Gastroesophageal sphincter (tissue), 3 donors: Measurements from ENCODE around the gene ROPN1B.

Experiments used
- EP300 ChIP-seq: sonication (generic); formaldehyde crosslinking; IDR thresholded peaks from one replicate; pipeline ENCODE4 v1.6.1; 2017; ENCODE audit warnings: antibody characterized with exemption, mild to moderate bottlenecking
- POLR2AphosphoS5 ChIP-seq: sonication (generic); formaldehyde crosslinking; IDR thresholded peaks from one replicate; pipeline ENCODE4 v1.6.1; 2017; ENCODE audit warnings: antibody characterized with exemption
- TF ChIP-seq, protein P1 (sequence below), 4 experiments: fragments of 200-600 bp in 2 of 4; fragments of 450-650 bp in 2 of 4; sonication (generic) in 1 of 4; IDR thresholded peaks; one replicate each; pipeline ENCODE4 v1.5.1; 2017 to 2019; ENCODE audit warnings: antibody characterized with exemption in 4 of 4, mild to moderate bottlenecking in 2 of 4, moderate library complexity in 2 of 4

DNA sequence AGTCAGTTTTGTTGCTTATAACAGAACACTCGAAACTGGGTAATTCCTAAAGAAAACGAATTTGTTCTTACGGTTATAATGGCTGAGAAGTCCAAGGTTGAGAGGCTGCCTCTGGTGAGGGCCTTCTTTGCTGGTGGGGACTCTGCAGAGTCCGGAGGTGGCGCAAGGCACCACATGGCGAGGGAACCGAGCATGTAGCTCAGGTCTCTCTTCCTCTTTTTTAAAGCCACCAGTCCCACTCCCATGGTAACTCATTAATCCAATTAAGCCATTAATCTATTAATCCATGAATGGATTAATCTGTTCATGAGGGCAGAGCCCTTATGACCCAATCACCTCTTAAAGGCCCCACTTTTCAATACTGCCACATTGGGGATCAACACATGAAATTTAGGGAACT lies 50.0 kb downstream of the ROPN1B start:
- TF ChIP-seq EP300 (no peak), POLR2AphosphoS5 (no peak)
- TF ChIP-seq, protein P1, sequence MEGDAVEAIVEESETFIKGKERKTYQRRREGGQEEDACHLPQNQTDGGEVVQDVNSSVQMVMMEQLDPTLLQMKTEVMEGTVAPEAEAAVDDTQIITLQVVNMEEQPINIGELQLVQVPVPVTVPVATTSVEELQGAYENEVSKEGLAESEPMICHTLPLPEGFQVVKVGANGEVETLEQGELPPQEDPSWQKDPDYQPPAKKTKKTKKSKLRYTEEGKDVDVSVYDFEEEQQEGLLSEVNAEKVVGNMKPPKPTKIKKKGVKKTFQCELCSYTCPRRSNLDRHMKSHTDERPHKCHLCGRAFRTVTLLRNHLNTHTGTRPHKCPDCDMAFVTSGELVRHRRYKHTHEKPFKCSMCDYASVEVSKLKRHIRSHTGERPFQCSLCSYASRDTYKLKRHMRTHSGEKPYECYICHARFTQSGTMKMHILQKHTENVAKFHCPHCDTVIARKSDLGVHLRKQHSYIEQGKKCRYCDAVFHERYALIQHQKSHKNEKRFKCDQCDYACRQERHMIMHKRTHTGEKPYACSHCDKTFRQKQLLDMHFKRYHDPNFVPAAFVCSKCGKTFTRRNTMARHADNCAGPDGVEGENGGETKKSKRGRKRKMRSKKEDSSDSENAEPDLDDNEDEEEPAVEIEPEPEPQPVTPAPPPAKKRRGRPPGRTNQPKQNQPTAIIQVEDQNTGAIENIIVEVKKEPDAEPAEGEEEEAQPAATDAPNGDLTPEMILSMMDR (IDR thresholded peaks at IDR 0.05): no peak
